ENCODE data around the gene DNAH17.

DNA sequence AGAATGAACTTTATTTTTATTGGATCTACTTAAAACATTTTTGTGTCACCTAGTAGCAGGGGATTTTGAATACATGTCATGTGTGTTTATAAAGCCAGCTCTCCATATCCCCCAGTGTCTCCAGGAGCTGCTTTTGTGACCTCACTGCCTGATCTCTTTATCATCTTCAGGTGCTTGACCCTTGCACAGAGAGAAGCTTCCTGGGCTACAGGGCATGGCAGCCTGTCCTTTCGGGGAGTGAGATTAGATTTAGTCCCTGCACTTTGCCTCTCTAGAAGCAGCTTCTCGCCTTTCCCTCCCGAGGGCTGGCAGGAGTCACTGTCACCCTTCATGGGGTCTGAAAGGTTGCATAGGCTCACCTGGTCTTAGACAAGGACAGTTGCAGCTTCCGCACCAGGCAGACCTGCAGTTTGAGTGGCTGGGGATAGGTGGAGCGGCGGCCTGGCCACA, 156.1 kb downstream of the DNAH17 start:
- TF ChIP-seq, protein P1, sequence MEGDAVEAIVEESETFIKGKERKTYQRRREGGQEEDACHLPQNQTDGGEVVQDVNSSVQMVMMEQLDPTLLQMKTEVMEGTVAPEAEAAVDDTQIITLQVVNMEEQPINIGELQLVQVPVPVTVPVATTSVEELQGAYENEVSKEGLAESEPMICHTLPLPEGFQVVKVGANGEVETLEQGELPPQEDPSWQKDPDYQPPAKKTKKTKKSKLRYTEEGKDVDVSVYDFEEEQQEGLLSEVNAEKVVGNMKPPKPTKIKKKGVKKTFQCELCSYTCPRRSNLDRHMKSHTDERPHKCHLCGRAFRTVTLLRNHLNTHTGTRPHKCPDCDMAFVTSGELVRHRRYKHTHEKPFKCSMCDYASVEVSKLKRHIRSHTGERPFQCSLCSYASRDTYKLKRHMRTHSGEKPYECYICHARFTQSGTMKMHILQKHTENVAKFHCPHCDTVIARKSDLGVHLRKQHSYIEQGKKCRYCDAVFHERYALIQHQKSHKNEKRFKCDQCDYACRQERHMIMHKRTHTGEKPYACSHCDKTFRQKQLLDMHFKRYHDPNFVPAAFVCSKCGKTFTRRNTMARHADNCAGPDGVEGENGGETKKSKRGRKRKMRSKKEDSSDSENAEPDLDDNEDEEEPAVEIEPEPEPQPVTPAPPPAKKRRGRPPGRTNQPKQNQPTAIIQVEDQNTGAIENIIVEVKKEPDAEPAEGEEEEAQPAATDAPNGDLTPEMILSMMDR (IDR thresholded peaks at IDR 0.05; ENCODE audit: control extremely low read depth in 1 of 3, insufficient read depth in 1 of 3, low read depth in 1 of 3, low read length in 3 of 3) = no peak
- no peak for TF ChIP-seq ZNF274 (IDR thresholded peaks at IDR 0.05; ENCODE audit: borderline replicate concordance, extremely low read depth, low read length)
- TF ChIP-seq EZH2 (IDR thresholded peaks at IDR 0.05; ENCODE audit: low read depth, low read length, severe bottlenecking) = no peak
- no peak for TF ChIP-seq EP300 (IDR thresholded peaks at IDR 0.05; ENCODE audit: borderline replicate concordance in 1 of 2, low read depth in 2 of 2, low read length in 2 of 2)
- no peak for TF ChIP-seq POLR2A (IDR thresholded peaks at IDR 0.05; ENCODE audit: control extremely low read depth in 1 of 2, low read depth in 2 of 2, low read length in 2 of 2)
- TF ChIP-seq YY1 (IDR thresholded peaks at IDR 0.05; ENCODE audit: low read depth, low read length) = no peak
